GM10266 (cell line): ENCODE data around the gene COL11A1.

ENCODE experiments used
- DNase-seq: peaks from one replicate; pipeline ENCODE4 v3.0.0; 2012; ENCODE audit errors: extremely low spot score
- TF ChIP-seq, protein P1 (sequence below): IDR thresholded peaks from 2 replicates; pipeline ENCODE4 v1.5.1; 2012; ENCODE audit warnings: mild to moderate bottlenecking, low read depth; ENCODE audit not compliant: control insufficient read depth, insufficient read depth; ENCODE audit errors: missing control alignments

COL11A1 gene

DNA sequence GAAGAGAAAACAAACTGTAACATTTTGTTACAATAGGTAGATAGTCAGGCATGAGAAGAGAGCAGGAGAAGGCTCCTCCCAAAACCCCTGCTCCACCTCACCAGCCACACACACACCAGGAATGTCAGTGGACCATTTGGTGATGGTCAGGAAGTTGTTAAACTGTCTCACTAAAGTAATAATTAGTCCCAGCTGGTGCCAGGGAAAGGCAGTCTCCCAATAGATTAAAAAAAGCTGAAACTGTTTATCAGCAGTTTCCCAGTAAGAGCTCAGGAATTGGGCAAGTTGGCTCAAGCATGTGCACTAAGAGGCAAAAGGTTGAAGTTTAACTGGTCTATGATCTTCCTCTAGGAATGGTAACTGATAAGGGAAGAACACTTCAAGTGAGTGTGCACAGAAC lies 249.6 kb downstream of the COL11A1 start:
- DNase-seq = no peak
- TF ChIP-seq, protein P1, sequence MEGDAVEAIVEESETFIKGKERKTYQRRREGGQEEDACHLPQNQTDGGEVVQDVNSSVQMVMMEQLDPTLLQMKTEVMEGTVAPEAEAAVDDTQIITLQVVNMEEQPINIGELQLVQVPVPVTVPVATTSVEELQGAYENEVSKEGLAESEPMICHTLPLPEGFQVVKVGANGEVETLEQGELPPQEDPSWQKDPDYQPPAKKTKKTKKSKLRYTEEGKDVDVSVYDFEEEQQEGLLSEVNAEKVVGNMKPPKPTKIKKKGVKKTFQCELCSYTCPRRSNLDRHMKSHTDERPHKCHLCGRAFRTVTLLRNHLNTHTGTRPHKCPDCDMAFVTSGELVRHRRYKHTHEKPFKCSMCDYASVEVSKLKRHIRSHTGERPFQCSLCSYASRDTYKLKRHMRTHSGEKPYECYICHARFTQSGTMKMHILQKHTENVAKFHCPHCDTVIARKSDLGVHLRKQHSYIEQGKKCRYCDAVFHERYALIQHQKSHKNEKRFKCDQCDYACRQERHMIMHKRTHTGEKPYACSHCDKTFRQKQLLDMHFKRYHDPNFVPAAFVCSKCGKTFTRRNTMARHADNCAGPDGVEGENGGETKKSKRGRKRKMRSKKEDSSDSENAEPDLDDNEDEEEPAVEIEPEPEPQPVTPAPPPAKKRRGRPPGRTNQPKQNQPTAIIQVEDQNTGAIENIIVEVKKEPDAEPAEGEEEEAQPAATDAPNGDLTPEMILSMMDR = no peak

DNA sequence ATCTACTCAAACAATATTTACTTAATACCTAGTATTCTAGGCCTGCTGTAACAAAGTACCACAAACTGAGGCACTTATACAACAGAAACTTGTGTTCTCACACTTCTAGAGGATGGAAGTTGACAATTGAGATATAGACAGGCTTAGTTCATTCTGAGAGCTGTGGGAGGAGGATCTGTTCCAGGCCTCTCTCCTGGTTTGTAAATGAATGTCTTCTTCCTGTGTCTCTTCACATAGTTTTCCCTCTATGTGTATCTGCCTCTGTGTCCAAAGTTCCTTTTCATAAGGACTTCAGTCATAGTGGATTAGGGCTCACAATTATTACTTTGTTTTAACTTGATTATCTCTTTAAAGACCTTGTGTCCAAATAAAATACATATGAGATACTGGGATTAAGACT lies 251.1 kb downstream of the COL11A1 start:
- DNase-seq = no peak
- TF ChIP-seq, protein P1 = no peak

DNA sequence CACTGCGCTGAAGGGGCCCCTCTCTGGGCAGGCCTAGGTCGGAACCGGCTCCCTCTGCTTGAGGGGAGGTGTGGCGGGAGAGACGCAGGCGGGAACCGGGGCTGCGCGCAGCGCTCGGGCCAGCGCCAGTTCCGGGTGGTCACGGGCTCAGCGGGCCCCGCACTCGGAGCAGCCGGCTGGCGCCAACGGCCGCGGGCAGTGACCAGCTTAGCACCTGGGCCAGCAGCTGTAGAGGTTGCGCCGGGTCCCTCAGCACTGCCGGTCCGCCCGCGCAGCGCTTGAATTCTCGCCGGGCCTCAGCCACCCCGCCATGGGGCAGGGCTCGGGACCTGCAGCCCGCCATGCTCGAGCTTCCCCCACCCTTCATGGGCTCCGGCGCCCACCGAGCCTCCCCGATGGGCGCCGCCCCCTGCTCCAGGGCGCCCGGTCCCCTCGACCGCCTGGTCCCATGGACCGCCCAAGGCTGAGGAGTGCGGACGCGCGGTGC lies 254.6 kb downstream of the COL11A1 start:
- no peak for DNase-seq
- TF ChIP-seq, protein P1 = no peak

DNA sequence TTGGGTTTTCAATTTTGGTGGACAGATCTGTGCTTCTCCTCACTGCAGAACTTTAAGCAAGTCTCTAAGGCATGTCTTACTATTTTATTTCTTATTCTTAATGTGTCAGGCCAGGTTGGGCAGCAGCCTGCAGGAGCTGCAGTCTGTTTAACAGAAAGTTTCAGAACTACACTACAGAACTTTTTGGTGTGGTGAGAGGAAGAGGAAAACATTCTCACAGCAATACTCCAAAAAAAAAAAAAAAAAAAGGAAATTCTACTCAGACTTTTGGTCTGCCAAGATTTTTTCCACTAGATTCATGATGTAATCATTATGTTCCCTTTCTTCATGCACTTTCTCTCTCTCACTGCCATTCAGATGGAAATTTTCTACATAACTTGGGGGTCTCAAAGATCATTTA lies 255.2 kb downstream of the COL11A1 start:
- no peak for DNase-seq
- TF ChIP-seq, protein P1 = no peak

DNA sequence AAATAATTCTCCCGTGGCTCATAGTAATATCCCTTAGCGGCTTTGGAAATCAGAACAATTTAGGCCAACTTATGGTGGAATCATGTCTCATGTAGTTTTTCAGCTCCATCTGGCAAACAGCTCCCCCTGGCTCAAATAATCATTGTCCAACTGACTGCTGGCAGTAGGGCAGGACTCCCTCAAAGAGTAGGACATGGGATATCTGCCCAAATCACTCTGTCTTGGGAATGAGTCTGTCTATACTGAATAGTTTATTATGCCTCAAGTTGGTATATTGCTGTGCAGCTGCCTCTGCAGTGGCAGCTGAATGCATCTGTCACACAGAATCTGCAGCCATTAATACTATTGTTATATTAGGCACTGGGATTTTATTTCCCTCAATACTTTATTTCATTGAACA lies 255.7 kb downstream of the COL11A1 start:
- TF ChIP-seq, protein P1 = no peak
- DNase-seq = no peak

DNA sequence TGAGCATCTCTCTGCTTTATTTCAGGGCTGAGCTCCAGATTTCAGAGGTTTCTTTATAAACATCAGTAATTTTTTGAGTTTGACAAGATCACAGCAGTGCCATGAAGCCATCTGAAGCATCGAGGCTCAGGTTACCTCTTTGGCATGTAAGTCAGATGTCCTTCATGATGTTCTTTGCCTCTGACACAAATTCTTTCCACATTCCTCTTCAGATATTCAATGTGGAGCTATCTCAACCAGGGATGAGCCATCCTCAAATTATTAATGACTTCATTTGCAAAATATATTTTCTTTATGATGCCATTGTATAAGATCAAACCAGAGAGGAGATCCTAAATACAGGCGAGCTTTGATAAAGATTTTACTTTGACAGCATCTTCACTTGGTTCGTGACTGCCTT lies 256.7 kb downstream of the COL11A1 start:
- DNase-seq = no peak
- TF ChIP-seq, protein P1 = no peak

DNA sequence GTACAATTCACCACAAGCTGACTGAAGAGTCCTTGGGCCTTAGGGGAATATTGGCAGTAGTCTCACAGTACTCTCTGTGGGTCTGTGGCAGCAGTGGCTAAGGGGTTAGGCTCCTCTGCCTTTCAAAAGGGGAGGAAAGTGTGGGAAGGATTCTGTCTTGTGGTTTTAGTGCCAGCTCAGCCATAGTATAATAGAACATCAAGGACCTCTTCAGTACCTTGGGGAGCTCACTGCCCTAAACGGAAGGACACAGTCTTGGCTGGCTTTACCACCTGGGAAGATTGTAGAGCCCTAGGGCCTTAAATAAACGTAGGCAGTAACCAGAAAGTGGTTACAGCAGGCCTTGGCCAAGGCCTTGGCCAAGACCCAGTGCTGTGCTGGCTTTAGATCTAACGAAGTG lies 265.7 kb downstream of the COL11A1 start:
- DNase-seq = no peak
- TF ChIP-seq, protein P1 = no peak

DNA sequence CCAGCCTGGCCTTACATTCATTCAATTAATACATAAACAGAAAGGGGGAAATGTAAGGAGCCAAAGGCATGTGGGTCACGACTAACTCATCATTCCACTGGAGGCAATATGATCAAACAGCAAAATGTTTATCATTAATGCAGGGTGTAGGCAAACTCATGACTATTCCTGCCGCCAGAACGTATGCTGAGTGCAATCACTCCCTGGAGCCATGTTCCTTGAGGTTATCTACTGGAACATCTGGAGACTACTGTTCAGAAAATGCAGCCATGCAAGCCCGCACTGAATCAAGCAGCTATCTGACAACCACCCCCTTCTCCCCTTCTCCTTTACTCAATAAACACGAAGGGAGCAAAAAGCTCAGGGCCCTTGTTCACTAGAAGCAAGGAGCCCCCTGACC lies 267.6 kb downstream of the COL11A1 start:
- no peak for DNase-seq
- TF ChIP-seq, protein P1 = no peak
